MG63 (cell line): ENCODE results near the gene CCL3. TPM values are rescaled to one million over a fixed set of nuclear protein-coding genes. Genes with fewer than 3 reads are reported as not detected.
"Not testable (repeated sequence)": the region's sequence is repeated elsewhere in the genome, so short reads cannot be mapped to it uniquely, and the experiment has no call there.

Source experiments
- DNase-seq: peaks from one replicate; pipeline ENCODE4 v3.0.0-alpha.2; 2020
- H3K27me3 ChIP-seq: fragments of 250-450 bp; sonication (Bioruptor Pico); 2 replicates; pipeline ENCODE4 v1.5.1; 2020; ENCODE audit warnings: mild to moderate bottlenecking, moderate library complexity
- H3K36me3 ChIP-seq: fragments of 250-450 bp; sonication (Bioruptor Pico); 2 replicates; pipeline ENCODE4 v1.5.1; 2020; ENCODE audit warnings: mild to moderate bottlenecking, moderate library complexity
- H3K4me3 ChIP-seq: fragments of 250-450 bp; sonication (Bioruptor Pico); 2 replicates; pipeline ENCODE4 v1.5.1; 2020; ENCODE audit warnings: mild to moderate bottlenecking, moderate library complexity
- H3K9me3 ChIP-seq: fragments of 250-450 bp; sonication (Bioruptor Pico); 2 replicates; pipeline ENCODE4 v1.5.1; 2020; ENCODE audit warnings: mild to moderate bottlenecking, moderate library complexity
- total RNA-seq: library from RNA; depleted of rRNA; stranded (reverse); fragments of >200 nt; shearing (Covaris generic); gene quantifications from 2 replicates; pipeline ENCODE4 v1.2.3, GENCODE V29; 2014; ENCODE audit warnings: low replicate concordance; rRNA removed

Gene CCL3
- total RNA-seq, result not detected in 2 replicates

DNA sequence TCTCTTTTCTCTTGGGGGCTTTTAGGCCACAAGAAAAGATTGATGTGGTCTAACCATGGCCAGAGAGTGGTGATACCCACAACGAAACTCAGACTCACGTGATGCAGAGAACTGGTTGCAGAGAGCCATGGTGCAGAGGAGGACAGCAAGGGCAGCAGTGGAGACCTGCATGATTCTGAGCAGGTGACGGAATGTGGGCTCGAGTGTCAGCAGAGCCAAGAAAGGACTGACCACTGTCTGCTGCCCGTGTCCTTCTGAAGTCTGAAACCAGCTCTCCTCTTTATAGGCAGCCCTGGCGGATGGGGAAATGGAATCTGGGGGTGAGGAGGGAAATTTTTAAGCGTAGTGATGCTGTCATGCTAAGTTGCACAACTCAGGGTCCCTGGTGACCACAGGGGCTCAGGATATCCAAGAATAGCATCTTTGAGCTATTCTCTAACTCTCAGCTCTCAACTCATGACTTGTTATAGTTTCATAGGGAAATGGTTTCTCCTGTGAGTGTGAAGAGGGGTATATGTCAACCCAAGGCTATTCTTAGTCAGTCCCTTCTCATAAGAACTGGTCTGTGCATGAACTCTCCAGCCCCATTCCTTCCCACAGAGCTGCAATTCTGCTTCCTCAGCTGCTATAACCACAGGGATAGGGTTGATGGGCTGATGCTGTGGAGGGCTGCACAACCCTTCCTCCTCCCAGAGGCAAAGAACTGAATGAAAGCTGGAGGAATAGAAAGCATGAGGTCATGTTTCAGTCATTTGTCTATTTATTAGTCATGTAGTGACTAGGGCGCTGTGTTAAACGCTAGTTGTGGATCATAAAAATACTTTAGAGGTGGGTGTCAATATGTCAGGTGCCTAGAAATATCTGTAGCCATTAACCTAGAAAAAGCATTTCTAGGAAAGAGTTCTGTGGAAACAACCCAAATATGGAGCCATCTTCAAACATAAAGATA, at the start of gene CCL3:
CCL3 (minus strand) TSS at position 256 of the 949 bp plus-strand sequence; CDS start at position 171, 85 bp downstream.
- DNase-seq, result no peak
- Histone ChIP-seq H3K36me3 (no peaks in the 10 kb centered on the region), H3K9me3 (no peaks in the 10 kb centered on the region), H3K4me3 (no peak within 1 kb of the TSS), H3K27me3 (no peaks in the 10 kb centered on the region)

DNA sequence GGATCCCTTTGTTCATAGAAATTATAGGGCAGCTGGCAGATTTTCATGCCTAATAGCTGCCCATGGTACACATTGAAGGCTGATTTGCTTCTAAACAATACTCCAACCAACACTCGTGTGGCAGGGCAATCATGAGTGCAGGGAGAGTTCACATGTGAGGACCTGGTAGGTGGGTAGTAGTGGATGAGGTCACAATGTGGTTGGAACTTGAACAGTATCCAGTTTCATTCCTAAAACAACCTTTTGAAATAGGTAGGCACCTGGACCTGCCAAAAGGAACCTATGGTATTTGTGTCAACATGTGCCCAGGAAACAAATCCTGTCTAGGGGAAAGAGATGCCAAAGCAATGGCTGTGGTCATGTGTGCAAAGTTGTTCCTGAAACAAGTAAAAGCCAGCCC, 46.5 kb upstream of the CCL3 start:
- H3K27me3 ChIP-seq, result no peaks in the 10 kb centered on the region
- no peak overlapping the region for H3K4me3 ChIP-seq
- H3K9me3 ChIP-seq, result no peaks in the 10 kb centered on the region
- no peak for DNase-seq
- no peaks in the 10 kb centered on the region for H3K36me3 ChIP-seq

DNA sequence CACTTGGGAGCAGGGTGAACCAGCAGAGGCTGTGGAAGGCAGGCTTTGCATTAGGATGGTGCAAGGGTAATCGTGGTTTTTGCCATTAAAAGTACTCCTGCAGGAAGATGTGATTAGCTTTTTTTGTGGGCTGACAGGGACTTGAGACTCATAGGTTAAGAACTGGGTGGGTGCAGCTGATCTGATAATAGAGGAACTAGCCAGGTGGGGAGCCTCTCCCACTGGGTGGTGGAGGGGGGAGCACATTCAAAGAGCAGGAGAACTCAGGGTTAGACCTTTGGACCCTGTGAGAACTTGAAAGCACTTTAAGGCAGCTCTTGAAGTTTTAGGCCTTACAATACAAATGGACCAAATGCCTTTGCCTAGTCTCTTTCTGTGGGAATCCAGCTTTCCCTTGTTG, 46.1 kb upstream of the CCL3 start:
- no peaks in the 10 kb centered on the region for H3K36me3 ChIP-seq
- no peaks in the 10 kb centered on the region for H3K27me3 ChIP-seq
- no peak overlapping the region for H3K4me3 ChIP-seq
- H3K9me3 ChIP-seq, result no peaks in the 10 kb centered on the region
- DNase-seq, result no peak

DNA sequence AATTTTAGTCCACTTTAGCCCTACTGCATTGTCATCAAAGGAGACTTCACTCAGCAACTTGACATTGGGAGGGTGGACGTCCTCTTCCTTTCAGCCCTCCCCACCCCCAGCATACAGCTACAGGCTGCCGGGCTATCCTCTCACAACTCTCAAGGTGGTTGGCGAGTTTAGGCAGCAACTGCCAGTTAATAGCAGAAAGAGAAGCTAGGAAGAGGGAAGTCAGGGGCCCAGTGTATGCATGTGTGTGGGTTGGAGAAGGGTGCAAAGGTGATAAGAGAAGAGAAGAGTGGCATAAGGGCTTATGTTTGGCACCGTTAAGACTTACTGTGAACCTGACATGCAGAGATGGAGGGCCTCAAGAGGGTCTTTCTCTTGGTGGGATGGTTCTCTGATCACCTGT, 45.5 kb upstream of the CCL3 start:
- H3K9me3 ChIP-seq, result no peaks in the 10 kb centered on the region
- H3K36me3 ChIP-seq, result no peaks in the 10 kb centered on the region
- DNase-seq, result no peak
- no peak overlapping the region for H3K4me3 ChIP-seq
- H3K27me3 ChIP-seq, result no peaks in the 10 kb centered on the region

DNA sequence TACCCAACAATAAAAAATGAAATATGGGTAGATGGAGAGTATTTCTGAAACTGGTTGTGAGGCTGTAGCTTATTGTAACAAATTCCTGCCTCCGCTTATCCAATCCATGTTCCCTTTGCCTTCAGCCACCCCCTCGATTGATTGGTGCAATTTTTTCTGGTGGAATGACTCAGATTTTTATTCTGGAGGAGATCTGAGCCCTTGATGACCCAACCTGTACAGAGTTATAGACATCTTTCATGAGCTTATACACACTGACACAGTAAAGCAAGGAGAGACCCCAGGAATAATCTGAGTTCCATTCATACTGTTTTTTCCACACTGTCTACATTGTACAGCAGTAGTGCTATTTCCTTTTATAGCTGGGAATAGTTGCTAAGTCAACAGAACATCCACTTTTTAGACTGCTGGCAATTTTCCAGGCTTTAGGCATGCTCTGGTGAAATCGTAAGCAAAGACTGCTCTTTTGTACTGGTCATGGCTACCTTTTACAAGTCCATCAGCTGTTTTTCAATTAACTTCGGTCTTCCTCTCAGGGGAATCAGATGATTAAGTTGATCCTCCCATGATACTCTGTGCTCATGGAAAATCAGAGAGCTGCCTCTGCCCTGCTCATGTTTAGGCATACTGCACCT, 43.8 kb upstream of the CCL3 start:
- no peaks in the 10 kb centered on the region for H3K36me3 ChIP-seq
- no peak overlapping the region for H3K4me3 ChIP-seq
- H3K9me3 ChIP-seq, result no peaks in the 10 kb centered on the region
- no peak for DNase-seq
- H3K27me3 ChIP-seq, result no peaks in the 10 kb centered on the region

DNA sequence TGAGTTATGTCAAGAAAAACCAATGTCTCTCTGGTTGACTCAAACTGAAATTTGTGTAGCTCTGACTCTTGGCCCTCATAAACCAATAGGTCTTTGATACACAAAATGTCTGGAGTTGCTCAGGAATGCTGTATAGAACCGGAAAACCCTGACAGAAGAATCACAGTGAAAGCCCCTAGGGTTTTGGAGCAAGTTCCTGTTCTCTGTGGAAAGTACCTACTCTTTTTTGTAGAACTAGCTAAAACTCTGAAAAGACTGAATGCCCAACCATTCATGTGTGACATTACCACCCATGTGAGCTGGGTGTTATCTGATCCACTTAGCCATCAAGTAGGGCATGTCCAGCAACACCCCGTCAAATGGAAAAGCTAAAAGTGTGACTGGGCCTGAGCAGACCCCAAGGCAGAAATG, 42.5 kb upstream of the CCL3 start:
- Histone ChIP-seq H3K4me3 (no peak overlapping the region), H3K36me3 (no peaks in the 10 kb centered on the region), H3K27me3 (no peaks in the 10 kb centered on the region), H3K9me3 (no peaks in the 10 kb centered on the region)
- DNase-seq, result no peak

DNA sequence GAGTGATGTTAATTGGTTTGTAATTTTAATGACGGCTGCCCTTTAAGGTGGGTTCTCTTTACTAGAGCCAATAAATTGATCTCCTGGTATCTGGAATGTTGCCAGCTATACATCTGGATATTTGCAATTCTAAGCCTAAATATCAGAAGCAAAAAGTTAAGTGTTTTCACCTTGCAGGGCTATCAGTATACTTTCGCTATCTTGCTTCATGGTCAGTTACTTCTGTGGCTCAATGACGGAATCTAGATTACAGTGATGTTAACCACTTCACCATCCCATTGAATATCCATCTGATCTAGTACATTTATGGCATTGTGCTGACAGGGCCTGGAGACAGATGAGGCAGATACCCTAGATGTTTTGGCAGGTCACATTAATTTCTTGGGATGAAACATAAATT, 42.0 kb upstream of the CCL3 start:
- no peak overlapping the region; the same call in 1 of the 2 replicates for H3K4me3 ChIP-seq
- H3K27me3 ChIP-seq, result no peaks in the 10 kb centered on the region
- no peaks in the 10 kb centered on the region for H3K36me3 ChIP-seq
- no peaks in the 10 kb centered on the region for H3K9me3 ChIP-seq
- DNase-seq, result no peak

DNA sequence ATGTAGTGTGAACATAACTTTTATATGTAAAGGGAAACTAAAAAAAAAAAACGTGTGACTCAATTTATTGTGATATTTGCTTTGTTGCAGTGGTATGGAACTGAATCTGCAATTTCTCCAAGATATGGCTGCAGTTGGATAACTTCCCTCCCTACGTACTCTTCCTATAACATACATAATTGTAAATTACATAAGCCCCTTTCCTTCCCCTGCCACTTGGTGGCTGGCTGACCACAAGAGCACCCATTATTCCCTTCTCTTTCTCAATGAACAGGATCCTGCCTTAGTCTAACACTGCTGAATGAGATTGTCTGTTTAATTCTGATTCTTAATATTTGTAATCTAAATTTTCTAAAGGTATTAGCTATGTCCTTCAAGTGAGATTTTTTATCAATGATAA, 41.5 kb upstream of the CCL3 start:
- no peak overlapping the region; the same call in 1 of the 2 replicates for H3K4me3 ChIP-seq
- DNase-seq, result no peak
- no peaks in the 10 kb centered on the region for H3K9me3 ChIP-seq
- no peaks in the 10 kb centered on the region for H3K27me3 ChIP-seq
- no peaks in the 10 kb centered on the region for H3K36me3 ChIP-seq

DNA sequence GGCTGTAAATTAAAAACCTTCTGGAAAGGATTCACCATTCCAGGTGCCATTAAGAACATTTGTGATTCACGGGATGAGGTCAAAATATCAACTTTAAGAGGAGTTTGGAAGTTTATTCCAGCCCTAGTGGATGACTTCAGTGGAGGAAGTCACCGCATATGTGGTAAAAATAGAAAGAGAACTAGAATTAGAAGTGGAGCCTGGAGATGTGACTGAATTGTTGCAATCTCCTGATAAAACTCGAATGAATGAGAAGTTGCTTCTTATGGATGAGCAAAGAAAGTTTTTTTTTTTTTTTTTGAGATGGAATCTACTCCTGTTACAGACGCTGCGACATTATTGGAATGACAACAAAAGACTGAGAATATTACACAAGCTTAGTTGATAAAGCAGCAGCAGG, 40.4 kb upstream of the CCL3 start:
- Histone ChIP-seq H3K9me3 (peaks cover 2% of the 10 kb centered on the region; the same call in 1 of the 2 replicates), H3K36me3 (no peaks in the 10 kb centered on the region), H3K27me3 (no peaks in the 10 kb centered on the region), H3K4me3 (no peak overlapping the region)
- DNase-seq, result no peak

DNA sequence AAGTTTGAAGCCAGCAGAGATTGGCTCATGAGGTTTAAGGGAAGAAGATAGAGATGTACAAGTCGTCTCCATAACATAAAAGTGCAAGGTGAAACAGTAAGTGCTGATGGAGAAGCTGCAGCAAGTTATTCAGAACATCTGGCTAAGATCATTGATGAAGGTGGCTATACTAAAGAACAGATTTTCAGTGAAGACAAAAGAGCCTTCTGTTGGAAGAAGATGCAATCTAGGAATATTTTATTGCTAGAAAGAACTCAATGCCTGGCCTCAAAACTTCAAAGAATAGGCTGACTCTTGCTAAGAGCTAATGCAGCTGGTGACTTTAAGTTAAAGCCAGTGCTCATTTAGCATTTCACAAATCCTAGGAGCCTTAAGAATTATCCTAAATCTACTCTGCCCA, 39.7 kb upstream of the CCL3 start:
- H3K27me3 ChIP-seq, result no peaks in the 10 kb centered on the region
- DNase-seq, result no peak
- H3K4me3 ChIP-seq, result no peak overlapping the region

DNA sequence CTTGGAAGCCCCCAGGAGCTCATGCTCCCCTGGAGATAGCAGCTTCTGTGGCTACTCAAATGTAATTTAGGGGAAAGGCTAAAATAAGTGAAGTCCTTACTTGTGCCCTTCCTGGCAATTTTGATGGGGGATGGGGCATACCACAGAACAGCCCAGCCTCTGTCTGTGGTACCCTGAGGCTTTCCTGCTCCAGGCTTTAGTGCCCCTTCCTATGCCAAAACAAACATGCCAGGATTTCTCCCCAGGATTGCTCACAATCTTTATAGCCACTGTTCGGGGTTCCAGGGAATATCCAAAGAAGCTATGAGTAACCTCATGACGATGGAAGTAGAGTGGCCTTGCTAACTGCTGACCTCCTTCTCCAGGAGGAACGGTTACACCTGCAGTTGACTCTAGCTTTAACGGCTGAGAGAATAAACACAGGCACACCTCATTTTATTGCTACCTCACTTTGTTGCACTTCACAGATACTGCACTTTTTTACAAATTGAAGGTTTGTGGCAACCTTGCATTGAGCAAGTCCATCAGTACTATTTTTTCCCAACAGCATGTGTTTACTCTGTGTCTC, 38.6 kb upstream of the CCL3 start:
- Histone ChIP-seq H3K4me3 (no peak overlapping the region), H3K9me3 (peaks cover 2% of the 10 kb centered on the region; the same call in 1 of the 2 replicates), H3K36me3 (no peaks in the 10 kb centered on the region), H3K27me3 (no peaks in the 10 kb centered on the region)
- no peak for DNase-seq

More for the DNA sequence above, 39.7 kb upstream of the CCL3 start:
- Histone ChIP-seq H3K9me3 (peaks cover 2% of the 10 kb centered on the region; the same call in 1 of the 2 replicates), H3K36me3 (no peaks in the 10 kb centered on the region)

DNA sequence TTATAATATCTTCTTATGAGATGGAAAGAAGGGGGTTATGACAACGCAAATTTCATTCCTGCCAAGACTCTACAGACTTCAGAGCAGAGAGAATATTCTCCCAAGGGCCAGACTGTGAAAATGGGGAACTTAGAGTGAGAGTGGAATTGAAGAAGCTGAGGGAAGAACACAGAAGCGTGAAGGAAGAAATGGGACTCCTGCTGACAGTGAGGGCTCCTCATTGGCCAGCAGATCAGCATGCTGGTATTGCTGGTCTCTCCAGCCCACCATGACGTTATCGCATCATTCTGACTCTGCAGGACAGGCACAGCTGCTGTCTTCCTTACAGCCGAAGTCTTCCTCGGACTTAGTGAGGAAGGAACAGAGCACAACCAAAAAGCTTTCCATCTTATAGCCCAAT, 38.0 kb upstream of the CCL3 start:
- Histone ChIP-seq H3K36me3 (no peaks in the 10 kb centered on the region), H3K27me3 (no peaks in the 10 kb centered on the region), H3K4me3 (no peak overlapping the region), H3K9me3 (peaks cover 2% of the 10 kb centered on the region; the same call in 1 of the 2 replicates)
- DNase-seq, result no peak

DNA sequence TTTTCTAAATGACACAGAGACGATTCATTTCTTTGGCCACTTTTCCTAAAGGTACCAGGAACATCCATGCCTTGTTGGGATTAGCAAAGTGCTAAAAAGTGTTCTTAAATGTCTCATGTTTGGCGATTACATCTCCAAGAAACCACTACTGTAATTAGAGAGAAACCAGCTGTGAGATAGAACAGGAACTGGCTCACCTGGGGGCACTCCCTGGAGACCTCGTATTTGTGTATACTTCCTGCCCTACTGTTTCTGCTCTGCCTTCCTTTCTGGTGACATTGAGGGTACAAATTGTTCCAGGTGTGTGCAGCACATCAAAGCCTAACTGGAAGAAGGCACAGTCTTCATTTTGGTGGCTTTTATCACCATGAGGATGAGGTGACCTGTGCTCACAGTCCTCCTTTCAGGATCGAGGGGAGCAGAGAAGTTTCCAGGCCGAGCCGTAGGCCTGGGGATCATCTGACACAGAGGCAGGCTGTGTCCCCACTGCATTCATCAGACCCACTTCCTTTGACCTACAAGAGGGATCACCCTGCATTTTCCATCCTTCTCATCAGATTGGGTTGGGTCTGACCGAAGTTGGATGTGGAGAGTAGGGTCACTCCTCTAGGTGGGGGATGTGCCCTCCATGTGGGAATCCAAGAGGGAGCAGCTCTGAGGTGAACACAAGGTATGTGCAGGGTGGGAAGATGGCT, 37.4 kb upstream of the CCL3 start:
- DNase-seq, result no peak
- H3K27me3 ChIP-seq, result no peaks in the 10 kb centered on the region
- H3K36me3 ChIP-seq, result no peaks in the 10 kb centered on the region
- H3K9me3 ChIP-seq, result peaks cover 2% of the 10 kb centered on the region; the same call in 1 of the 2 replicates
- no peak overlapping the region for H3K4me3 ChIP-seq

DNA sequence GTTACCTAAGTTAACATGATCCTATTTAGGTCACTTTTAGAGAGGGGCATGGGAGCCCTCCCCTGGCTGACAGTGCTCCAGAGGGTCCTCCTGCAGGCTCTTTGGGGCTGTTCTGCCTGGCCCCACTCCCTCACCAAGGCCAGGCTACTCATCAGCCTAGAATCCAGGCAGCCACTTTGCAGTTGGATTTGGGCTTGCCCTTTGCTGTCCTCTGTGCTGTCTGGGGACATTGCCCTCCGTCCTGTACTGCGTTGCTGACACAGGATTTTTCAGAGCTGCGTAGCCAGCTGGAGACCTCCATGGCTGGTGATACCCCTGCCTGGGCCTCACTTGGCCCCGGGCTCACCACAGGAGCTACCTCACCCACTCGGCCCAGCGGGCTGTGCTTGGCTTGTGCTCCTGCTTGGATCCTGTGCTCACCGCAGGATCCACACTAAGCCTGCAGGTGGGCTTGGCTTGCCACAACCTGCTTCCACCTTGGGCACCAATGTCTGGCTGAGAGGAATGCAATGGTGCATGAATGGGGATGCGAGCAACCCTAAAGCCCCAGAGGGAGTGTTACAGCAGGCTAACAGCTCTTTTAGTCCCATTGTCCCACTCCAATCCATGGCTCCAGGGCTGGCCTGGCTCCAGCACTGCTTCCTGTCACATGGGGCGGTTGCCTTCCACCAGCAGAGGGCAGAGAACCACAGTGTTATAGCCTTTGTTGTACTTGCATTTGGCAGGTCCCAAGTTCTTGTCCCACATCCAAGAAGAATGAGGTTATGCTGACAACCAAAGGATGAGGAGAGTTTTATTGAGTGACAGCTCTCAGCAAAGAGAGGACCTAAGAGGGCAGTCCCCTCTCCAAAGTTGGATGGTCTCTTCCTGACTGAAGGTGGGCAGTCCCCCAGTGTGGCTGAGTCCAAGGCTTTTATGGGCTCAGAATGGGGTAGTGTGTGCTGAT, 35.2 kb upstream of the CCL3 start:
- no peak overlapping the region for H3K4me3 ChIP-seq
- peaks cover 2% of the 10 kb centered on the region; the same call in 1 of the 2 replicates for H3K9me3 ChIP-seq
- H3K36me3 ChIP-seq, result no peaks in the 10 kb centered on the region
- no peak for DNase-seq
- peaks cover 3% of the 10 kb centered on the region; the same call in 1 of the 2 replicates for H3K27me3 ChIP-seq

DNA sequence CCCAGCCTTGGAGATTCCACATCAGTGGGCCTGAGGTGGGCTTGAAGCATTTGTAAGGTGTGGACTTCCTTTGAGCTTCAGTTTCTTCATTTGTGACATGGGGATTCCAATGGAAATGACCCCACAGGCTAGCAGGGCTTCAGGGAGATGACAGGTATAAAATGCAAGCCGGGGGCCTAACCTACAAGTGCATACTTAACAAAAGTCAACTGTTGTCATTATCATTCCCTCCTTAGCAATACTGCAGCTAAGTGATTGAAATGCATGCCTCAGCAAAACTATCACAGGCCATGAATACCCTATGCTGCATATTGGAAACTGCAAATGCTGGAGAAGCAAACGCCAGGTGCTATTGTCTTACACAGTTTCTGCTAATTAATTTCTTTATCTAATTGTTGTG, 33.5 kb upstream of the CCL3 start:
- Histone ChIP-seq H3K4me3 (no peak overlapping the region), H3K9me3 (peaks cover 2% of the 10 kb centered on the region; the same call in 1 of the 2 replicates), H3K36me3 (no peaks in the 10 kb centered on the region), H3K27me3 (peaks cover 3% of the 10 kb centered on the region; the same call in 1 of the 2 replicates)
- no peak for DNase-seq

DNA sequence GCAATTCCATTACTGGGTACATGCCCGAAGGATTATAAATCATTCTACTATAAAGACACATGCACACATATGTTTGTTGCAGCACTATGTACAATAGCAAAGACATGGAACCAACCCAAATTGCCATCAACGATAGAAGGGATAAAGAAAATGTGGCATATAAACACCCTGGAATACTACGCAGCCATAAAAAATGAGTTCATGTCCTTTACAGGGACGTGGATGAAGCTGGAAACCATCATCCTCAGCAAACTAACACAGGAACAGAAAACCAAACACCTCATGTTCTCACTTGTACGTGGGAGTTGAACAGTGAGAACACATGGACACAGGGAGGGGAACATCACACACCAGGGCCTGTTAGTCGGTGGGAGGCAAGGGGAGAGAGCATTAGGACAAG, 31.2 kb upstream of the CCL3 start:
- not testable (repeated sequence) for H3K4me3 ChIP-seq, H3K9me3 ChIP-seq, H3K27me3 ChIP-seq, DNase-seq, H3K36me3 ChIP-seq
